ENCODE data around the gene UGGT1.
"Not testable (repeated sequence)": the region's sequence is repeated elsewhere in the genome, so short reads cannot be mapped to it uniquely, and the experiment has no call there.

UGGT1 gene

GRCh38 chr2:128160616-128161275, 69.7 kb downstream of the UGGT1 start:
- peaks cover 61% of the 10 kb centered on the region for H3K36me3 ChIP-seq (ENCODE audit: insufficient read depth, low read length)
- no peaks in the 10 kb centered on the region for H3K27me3 ChIP-seq (ENCODE audit: control insufficient read depth, insufficient read depth, low read length)
- no peak overlapping the region for H3K9ac ChIP-seq (ENCODE audit: low read depth, low read length)
- H3K4me2 ChIP-seq (ENCODE audit: low read length): no peak overlapping the region
- H3K9me3 ChIP-seq (replicated peaks; ENCODE audit: low read length): no peaks in the 10 kb centered on the region
- no peak overlapping the region for H3K4me3 ChIP-seq (ENCODE audit: low read length)
- H3K4me1 ChIP-seq (ENCODE audit: control insufficient read depth, insufficient read depth, low read length): no peaks in the 10 kb centered on the region

GRCh38 chr2:128162266-128162665, 71.3 kb downstream of the UGGT1 start:
- Histone ChIP-seq H3K4me2 (ENCODE audit: low read length) (no peak overlapping the region), H3K27me3 (ENCODE audit: control insufficient read depth, insufficient read depth, low read length) (no peaks in the 10 kb centered on the region), H3K36me3 (ENCODE audit: insufficient read depth, low read length) (peaks cover 68% of the 10 kb centered on the region), H3K4me3 (ENCODE audit: low read length) (no peak overlapping the region), H3K4me1 (ENCODE audit: control insufficient read depth, insufficient read depth, low read length) (no peaks in the 10 kb centered on the region), H3K9me3 (replicated peaks; ENCODE audit: low read length) (no peaks in the 10 kb centered on the region), H3K9ac (ENCODE audit: low read depth, low read length) (no peak overlapping the region)

- Histone ChIP-seq H3K4me3 (ENCODE audit: low read length) (no peak overlapping the region), H3K4me2 (ENCODE audit: low read length) (no peak overlapping the region), H3K9ac (ENCODE audit: low read depth, low read length) (no peak overlapping the region), H3K36me3 (ENCODE audit: insufficient read depth, low read length) (peaks cover 63% of the 10 kb centered on the region), H3K4me1 (ENCODE audit: control insufficient read depth, insufficient read depth, low read length) (no peaks in the 10 kb centered on the region), H3K27me3 (ENCODE audit: control insufficient read depth, insufficient read depth, low read length) (no peaks in the 10 kb centered on the region), H3K9me3 (replicated peaks; ENCODE audit: low read length) (no peaks in the 10 kb centered on the region)
These were observed 73.3 kb downstream of the UGGT1 start for GRCh38 chr2:128164311-128164710.

- H3K4me3 ChIP-seq (ENCODE audit: low read length): no peak overlapping the region
- H3K36me3 ChIP-seq (ENCODE audit: insufficient read depth, low read length): peaks cover 55% of the 10 kb centered on the region
- no peak overlapping the region for H3K9ac ChIP-seq (ENCODE audit: low read depth, low read length)
- no peaks in the 10 kb centered on the region for H3K4me1 ChIP-seq (ENCODE audit: control insufficient read depth, insufficient read depth, low read length)
- no peaks in the 10 kb centered on the region for H3K27me3 ChIP-seq (ENCODE audit: control insufficient read depth, insufficient read depth, low read length)
- H3K4me2 ChIP-seq (ENCODE audit: low read length): no peak overlapping the region
- H3K9me3 ChIP-seq (replicated peaks; ENCODE audit: low read length): no peaks in the 10 kb centered on the region
These were observed 75.8 kb downstream of the UGGT1 start for GRCh38 chr2:128166746-128167353.

- no peak overlapping the region for H3K9ac ChIP-seq (ENCODE audit: low read depth, low read length)
- H3K9me3 ChIP-seq (replicated peaks; ENCODE audit: low read length): no peaks in the 10 kb centered on the region
- peaks cover 69% of the 10 kb centered on the region for H3K36me3 ChIP-seq (ENCODE audit: insufficient read depth, low read length)
- no peaks in the 10 kb centered on the region for H3K4me1 ChIP-seq (ENCODE audit: control insufficient read depth, insufficient read depth, low read length)
- no peaks in the 10 kb centered on the region for H3K27me3 ChIP-seq (ENCODE audit: control insufficient read depth, insufficient read depth, low read length)
- H3K4me2 ChIP-seq (ENCODE audit: low read length): no peak overlapping the region
- no peak overlapping the region for H3K4me3 ChIP-seq (ENCODE audit: low read length)
These were observed 78.1 kb downstream of the UGGT1 start for GRCh38 chr2:128169094-128169493.

GRCh38 chr2:128169497-128169896, 78.5 kb downstream of the UGGT1 start:
- H3K9ac ChIP-seq (ENCODE audit: low read depth, low read length): no peak overlapping the region
- no peaks in the 10 kb centered on the region for H3K9me3 ChIP-seq (replicated peaks; ENCODE audit: low read length)
- no peaks in the 10 kb centered on the region for H3K27me3 ChIP-seq (ENCODE audit: control insufficient read depth, insufficient read depth, low read length)
- H3K4me1 ChIP-seq (ENCODE audit: control insufficient read depth, insufficient read depth, low read length): no peaks in the 10 kb centered on the region
- no peak overlapping the region for H3K4me2 ChIP-seq (ENCODE audit: low read length)
- peaks cover 67% of the 10 kb centered on the region for H3K36me3 ChIP-seq (ENCODE audit: insufficient read depth, low read length)
- no peak overlapping the region for H3K4me3 ChIP-seq (ENCODE audit: low read length)

- peaks cover 69% of the 10 kb centered on the region for H3K36me3 ChIP-seq (ENCODE audit: insufficient read depth, low read length)
- H3K4me3 ChIP-seq (ENCODE audit: low read length): no peak overlapping the region
- H3K4me1 ChIP-seq (ENCODE audit: control insufficient read depth, insufficient read depth, low read length): no peaks in the 10 kb centered on the region
- H3K4me2 ChIP-seq (ENCODE audit: low read length): no peak overlapping the region
- H3K27me3 ChIP-seq (ENCODE audit: control insufficient read depth, insufficient read depth, low read length): no peaks in the 10 kb centered on the region
- no peaks in the 10 kb centered on the region for H3K9me3 ChIP-seq (replicated peaks; ENCODE audit: low read length)
- no peak overlapping the region for H3K9ac ChIP-seq (ENCODE audit: low read depth, low read length)
These were observed 79.1 kb downstream of the UGGT1 start for GRCh38 chr2:128169933-128170709.

- Histone ChIP-seq H3K4me1 (ENCODE audit: control insufficient read depth, insufficient read depth, low read length) (no peaks in the 10 kb centered on the region), H3K4me3 (ENCODE audit: low read length) (no peak overlapping the region), H3K9ac (ENCODE audit: low read depth, low read length) (no peak overlapping the region), H3K36me3 (ENCODE audit: insufficient read depth, low read length) (peaks cover 71% of the 10 kb centered on the region), H3K4me2 (ENCODE audit: low read length) (no peak overlapping the region), H3K9me3 (replicated peaks; ENCODE audit: low read length) (no peaks in the 10 kb centered on the region), H3K27me3 (ENCODE audit: control insufficient read depth, insufficient read depth, low read length) (no peaks in the 10 kb centered on the region)
These were observed 79.8 kb downstream of the UGGT1 start for GRCh38 chr2:128170776-128171175.

- Histone ChIP-seq H3K27me3 (ENCODE audit: control insufficient read depth, insufficient read depth, low read length) (no peaks in the 10 kb centered on the region), H3K4me1 (ENCODE audit: control insufficient read depth, insufficient read depth, low read length) (no peaks in the 10 kb centered on the region), H3K9me3 (replicated peaks; ENCODE audit: low read length) (no peaks in the 10 kb centered on the region), H3K36me3 (ENCODE audit: insufficient read depth, low read length) (peaks cover 68% of the 10 kb centered on the region), H3K9ac (ENCODE audit: low read depth, low read length) (no peak overlapping the region), H3K4me3 (ENCODE audit: low read length) (no peak overlapping the region), H3K4me2 (ENCODE audit: low read length) (no peak overlapping the region)
These were observed 81.2 kb downstream of the UGGT1 start for GRCh38 chr2:128172191-128172590.

GRCh38 chr2:128174067-128174466, 83.1 kb downstream of the UGGT1 start:
- not testable (repeated sequence) for H3K4me3 ChIP-seq (ENCODE audit: low read length); H3K9me3 ChIP-seq (replicated peaks; ENCODE audit: low read length); H3K9ac ChIP-seq (ENCODE audit: low read depth, low read length); H3K4me2 ChIP-seq (ENCODE audit: low read length); H3K27me3 ChIP-seq (ENCODE audit: control insufficient read depth, insufficient read depth, low read length); H3K4me1 ChIP-seq (ENCODE audit: control insufficient read depth, insufficient read depth, low read length)
- H3K36me3 ChIP-seq (ENCODE audit: insufficient read depth, low read length): peaks cover 74% of the 10 kb centered on the region

GRCh38 chr2:128177315-128177714, 86.3 kb downstream of the UGGT1 start:
- Histone ChIP-seq H3K27me3 (ENCODE audit: control insufficient read depth, insufficient read depth, low read length) (no peaks in the 10 kb centered on the region), H3K4me2 (ENCODE audit: low read length) (no peak overlapping the region), H3K36me3 (ENCODE audit: insufficient read depth, low read length) (peaks cover 88% of the 10 kb centered on the region)

More at GRCh38 chr2:128177315-128177714, 86.3 kb downstream of the UGGT1 start:
- Histone ChIP-seq H3K4me1 (ENCODE audit: control insufficient read depth, insufficient read depth, low read length) (no peaks in the 10 kb centered on the region), H3K9ac (ENCODE audit: low read depth, low read length) (no peak overlapping the region), H3K4me3 (ENCODE audit: low read length) (no peak overlapping the region), H3K9me3 (replicated peaks; ENCODE audit: low read length) (no peaks in the 10 kb centered on the region)
